OCI-LY7 (cell line): Measurements from ENCODE around the gene CENPP.

Experiments
- CTCF ChIP-seq: fragments of 200-600 bp; sonication (generic); conservative IDR thresholded peaks from 2 replicates; pipeline ENCODE4 v1.5.1; 2014; ENCODE audit warnings: mild to moderate bottlenecking, antibody characterized with exemption, low read length, moderate library complexity, mixed read lengths
- EZH2phosphoT487 ChIP-seq: fragments of 200-600 bp; sonication (generic); IDR thresholded peaks from 2 replicates; pipeline ENCODE4 v1.6.1; 2018; ENCODE audit warnings: low read depth, borderline replicate concordance, mild to moderate bottlenecking, mixed run types, antibody characterized with exemption, low read length, moderate library complexity, mixed read lengths

- TF ChIP-seq CTCF, result no peak
- no peak for TF ChIP-seq EZH2phosphoT487
These were observed 77.3 kb downstream of the CENPP start for GRCh38 chr9:92402826-92403745.
